Measurements from ENCODE around the gene TMEM225.
"Not testable (repeated sequence)": the region's sequence is repeated elsewhere in the genome, so short reads cannot be mapped to it uniquely, and the experiment has no call there.

The TMEM225 gene, protein sequence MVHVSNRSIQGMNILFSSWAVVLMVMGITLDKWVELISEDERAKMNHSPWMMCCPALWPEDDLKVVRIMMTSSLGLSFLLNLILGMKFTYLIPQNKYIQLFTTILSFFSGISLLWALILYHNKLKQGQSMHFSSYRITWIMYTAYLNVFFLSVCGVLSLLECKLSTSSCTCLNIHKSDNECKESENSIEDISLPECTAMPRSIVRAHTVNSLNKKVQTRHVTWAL

DNA sequence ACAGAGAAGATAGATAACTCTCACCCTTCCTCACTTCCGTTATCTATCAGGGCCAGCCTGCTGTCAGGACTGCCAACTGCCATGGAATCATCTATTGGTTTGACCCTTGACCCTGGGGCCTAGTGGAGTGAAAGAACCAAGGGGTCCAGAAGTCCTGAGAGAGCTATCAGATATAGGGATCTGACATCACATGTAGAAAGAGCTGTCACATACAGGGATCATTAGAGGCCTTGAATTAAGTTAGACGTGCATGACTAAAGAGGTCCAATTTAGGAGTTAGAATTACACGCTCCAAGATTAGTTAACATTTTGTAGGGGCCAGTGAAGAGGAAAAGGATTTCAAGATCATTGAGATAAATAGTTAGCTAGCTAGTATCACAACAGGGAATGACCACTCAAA is at the start of gene TMEM225:
Gene TMEM225 (minus strand): TSS at position 101 of the 400 bp plus-strand sequence. CDS start 245 bp downstream, outside the sequence.
- no peak for DNase-seq

DNA sequence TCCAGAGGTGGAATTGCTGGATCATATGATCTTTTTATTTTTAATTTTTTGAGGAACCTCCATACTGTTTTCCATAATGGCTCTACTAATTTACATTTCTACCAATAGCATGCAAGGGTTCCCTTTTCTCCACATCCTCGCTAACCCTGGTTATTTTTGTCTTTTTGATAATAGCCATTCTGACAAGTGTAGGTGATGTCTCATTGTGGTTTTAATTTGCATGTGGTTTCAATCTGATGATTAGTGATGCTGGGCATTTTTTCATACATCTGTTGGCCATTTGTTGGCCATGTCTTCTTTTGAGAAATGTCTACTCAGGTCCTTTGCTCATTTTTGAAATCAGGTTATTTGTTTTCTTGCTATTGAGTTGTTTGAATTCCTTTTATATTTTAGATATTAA is 38.6 kb upstream of the TMEM225 start:
- DNase-seq, result no peak

DNA sequence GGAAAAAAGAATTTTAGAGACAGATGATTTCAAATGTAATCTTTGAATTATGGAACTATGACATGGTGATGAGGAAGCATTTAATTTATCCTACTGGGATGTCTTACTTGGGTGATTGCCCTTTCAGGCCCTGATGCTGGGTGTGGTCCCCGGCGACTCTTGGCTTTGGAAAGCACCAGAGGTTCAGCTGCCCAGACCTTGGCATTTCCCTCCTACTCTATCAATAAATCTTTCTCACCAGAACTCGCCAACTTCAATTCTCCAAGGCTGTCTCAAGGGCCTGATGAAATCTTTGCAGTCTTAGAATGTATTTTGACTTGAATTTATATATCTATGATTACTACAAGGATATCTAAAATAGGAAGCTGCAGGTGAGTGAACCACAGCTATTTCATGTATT is 35.5 kb upstream of the TMEM225 start:
- no peak for DNase-seq

DNA sequence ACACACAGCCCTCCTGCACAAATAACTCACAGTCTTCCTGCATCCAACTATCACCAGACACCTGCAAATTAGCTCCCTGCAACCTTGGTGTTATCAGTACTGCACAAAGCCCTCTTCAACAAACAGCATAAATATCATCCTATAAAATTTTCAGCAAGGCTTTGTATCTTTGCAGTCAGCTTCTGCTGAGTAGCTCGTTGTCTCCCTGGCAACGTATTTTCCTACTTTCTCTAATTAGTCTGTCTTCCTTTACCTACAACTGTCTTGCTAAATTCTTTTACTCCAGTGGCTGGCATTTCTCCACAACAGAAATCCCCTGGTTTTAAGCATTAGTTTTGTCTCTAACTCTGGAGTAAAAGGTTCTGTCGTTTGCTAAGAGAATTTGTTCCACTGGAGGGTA is 20.4 kb upstream of the TMEM225 start:
- no peak for DNase-seq

DNA sequence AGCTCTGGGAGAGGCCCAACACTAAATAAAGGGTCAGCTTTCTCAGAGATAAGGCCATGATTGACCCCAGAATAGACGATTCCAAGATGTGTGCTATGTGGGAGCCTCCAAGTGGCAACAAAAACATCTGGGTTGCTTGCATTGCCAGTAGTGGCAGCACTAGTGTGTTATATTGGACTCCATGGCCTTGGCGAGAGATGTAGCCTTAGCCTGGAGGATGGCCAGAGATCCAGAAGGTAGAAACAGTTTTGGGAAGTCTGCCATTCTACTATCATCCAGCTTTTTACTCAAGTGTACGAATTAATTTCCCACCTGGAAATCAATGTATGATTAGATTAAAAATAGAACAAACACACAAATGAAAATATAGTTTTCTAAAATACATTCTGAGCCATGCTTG is 19.5 kb upstream of the TMEM225 start:
- DNase-seq, result no peak

DNA sequence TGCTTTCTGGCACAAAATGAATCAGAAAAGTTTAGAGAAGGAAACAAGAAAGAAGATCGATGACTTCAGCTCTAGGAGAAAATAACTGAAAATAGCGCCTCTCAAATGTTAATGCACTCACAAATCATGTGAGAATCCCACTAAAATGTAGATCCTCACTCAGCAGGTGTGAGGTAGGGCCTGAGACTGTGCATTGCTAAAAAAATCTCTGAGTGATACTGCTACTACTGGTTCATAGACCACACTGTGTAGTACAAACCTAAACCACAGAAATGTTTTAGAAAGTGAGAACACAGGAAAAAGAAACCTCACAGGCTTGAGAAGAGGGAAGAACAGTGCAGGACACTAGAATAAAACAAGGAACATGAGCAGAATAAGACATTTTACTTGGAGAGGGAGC is 18.5 kb upstream of the TMEM225 start:
- DNase-seq, result no peak

DNA sequence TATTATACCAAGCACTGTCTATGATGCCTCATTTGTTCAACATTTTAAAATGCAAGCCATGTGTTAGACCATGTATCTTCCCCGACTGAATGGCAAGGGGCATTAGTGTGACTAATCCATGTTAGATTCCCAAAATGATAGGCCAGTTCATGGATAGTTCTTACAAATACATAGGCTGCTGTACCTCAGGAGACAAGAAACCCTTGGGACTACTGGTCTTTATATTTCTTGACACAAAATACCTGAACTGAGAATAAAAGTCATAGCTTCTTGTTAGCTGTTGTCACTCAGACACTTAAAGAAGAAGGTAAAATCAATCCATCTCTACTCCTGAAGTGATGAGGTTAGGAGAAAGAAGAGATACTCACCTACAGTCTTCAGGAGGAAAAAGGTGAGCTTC is 16.4 kb upstream of the TMEM225 start, which contains the start of gene OR8D4:
Gene OR8D4 (plus strand): TSS at position 301 of the 400 bp plus-strand sequence. CDS start 4,265 bp downstream, outside the sequence.
- no peak for DNase-seq

DNA sequence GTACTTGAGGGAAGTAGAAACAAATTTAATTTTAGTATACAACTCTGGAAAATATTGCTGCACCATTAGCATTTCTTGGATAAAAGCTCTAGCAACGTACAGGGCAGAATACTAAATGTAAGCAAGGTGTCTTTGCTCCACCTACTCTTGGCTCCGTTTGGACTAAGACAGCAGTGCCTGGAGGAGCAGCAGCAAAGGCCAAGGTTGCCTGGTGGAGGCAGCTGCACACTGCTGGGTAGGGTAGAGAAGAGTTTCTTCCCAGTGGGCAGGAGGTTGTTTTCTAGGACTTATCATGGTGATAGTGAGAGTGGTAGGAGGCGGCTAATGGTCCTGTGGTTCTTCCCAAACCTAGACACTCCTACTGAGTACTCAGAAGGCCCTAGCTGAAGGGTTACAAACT is 14.3 kb upstream of the TMEM225 start:
- no peak for DNase-seq

DNA sequence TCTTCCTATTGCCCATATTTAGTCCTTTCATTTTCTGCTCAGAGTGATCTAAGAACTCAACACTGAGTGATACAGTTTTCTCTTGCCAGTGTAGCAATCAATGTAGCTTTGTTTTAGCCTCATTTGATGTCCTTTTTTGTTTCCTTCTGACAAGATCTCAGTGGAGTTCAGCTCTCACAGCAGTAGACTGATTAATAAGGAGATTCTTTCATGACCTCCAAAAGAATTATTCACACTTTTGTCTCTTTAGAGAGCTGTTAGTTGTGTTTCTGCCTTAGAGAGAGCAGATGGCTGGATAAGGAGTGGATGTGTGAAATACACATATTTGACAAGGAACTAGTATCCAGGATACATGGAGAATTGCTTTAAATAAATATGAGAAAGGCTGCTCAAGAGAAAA is 6.6 kb upstream of the TMEM225 start:
- no peak for DNase-seq

DNA sequence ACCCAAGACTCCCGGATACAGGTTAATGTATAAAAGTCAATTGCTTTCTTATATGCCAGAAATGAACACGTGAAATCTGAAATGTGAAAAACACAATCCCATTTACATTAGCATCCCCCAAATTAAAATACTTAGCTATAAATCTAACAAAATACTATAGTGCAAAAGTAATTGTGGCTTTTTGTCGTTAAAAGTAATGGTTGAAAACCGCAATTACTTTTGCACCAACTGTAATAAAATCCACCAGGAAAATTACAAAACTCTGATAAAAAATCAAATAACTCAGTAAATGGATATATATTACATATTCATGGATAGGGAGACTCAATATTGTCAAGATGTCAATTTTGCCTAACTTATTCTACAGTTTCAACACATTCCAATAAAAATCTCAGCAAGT is 4.6 kb downstream of the TMEM225 start:
- no peak for DNase-seq

DNA sequence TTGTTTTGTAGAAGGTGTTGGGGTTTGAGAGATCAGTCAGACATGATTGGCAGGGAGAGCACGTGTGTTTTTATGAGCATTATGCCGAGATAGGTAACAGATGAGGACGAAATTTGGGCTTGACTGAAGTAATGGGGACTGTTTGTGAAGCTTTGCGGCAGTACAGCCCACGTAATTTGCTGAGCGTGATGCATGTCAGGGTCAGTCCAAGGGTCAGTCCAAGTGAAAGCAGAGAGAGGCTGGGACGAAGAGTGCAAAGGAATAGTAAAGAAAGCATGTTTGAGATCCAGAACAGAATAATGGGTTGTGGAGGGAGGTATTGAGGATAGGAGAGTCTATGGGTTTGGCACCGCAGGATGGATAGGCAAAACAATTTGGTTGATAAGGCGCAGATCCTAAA is 17.7 kb downstream of the TMEM225 start:
- DNase-seq, result not testable (repeated sequence)

DNA sequence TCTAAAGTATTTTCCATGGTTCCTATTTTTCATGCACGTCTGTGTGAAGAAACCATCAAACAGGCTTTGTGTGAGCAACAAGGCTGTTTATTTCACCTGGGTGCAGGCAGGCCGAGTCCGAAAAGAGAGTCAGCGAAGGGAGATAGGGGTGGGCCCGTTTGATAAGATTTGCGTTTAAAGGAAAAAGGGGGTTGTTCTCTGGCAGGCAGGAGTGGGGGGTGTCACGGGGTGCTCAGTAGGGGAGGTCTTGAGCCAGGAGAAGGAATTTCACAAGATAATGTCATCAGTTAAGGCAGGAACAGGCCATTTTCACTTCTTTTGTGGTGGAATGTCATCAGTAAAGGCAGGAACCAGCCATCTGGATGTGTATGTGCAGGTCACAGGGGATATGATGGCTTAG is 20.2 kb downstream of the TMEM225 start:
- not testable (repeated sequence) for DNase-seq

DNA sequence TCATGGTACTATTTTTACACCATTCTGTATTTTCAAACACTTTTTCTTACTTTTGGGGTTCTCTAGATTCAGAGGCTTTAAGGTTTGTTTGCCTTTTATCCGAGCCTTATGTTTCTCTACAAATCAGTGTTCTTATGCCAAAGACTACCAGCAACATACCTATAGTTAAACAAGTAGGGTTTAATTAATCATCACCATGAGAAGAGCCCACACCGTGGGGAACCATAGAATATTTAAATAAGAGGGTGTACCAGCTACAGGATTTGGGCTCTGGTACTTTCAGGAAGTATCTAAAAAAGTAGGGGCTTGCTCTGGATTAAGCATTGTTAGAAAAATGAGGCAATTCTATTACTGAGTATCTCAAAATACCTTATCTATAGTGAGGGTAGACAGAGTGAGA is 25.7 kb downstream of the TMEM225 start:
- no peak for DNase-seq

DNA sequence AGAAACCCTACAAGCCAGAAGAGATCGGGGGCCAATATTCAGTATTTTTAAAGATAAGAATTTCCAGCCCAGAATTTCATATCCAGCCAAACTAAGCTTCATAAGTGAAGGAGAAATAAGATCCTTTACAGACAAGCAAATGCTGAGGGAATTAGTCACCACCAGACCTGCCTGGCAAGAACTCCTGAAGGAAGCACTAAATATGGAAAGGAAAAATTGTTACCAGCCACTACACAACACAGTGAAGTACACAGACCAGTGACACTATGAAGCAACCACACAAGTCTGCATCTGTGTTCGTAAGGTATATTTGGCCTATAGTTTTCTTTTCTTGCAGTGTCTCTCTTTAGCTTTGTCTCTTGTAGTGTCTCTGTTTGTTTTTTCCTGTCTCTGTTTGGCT is 29.0 kb downstream of the TMEM225 start:
- DNase-seq, result no peak

DNA sequence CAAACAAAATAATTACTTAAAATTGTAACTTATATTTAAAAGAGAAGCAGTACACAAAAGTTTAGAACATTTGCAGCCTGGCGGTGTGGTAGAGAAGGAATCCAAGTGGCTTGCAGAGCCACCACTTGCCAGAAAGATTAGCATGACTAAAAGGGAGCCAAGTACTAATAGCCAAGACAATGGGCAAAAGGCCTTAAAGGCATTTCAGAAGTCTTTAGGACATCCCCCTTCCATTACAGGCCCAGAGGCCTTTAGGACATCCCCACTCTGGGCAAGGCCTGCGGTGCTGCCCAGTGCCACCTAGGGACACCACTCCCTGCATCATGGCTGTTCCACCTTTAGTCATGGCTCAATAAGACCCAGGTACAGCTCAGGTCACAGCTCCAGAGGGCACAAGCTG is 32.4 kb downstream of the TMEM225 start:
- no peak for DNase-seq

DNA sequence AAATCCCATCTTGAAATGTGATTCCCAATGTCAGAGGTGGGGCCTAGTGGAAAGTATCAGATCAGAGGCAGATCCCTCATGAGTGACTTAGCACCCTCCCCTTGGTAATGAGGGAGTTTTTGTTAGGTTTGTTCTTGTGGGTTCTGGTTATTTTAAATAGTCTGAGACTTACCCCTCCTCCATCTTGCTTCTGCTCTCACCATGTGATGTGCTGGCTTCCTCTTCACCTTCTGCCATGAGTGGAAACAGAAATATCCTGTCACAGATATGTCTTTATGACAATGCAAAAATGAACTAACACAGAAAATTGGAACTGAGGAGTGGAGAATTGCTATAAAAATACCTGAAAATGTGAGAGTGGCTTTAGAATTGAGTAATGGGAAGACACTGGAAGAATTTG is 33.1 kb downstream of the TMEM225 start:
- no peak for DNase-seq

DNA sequence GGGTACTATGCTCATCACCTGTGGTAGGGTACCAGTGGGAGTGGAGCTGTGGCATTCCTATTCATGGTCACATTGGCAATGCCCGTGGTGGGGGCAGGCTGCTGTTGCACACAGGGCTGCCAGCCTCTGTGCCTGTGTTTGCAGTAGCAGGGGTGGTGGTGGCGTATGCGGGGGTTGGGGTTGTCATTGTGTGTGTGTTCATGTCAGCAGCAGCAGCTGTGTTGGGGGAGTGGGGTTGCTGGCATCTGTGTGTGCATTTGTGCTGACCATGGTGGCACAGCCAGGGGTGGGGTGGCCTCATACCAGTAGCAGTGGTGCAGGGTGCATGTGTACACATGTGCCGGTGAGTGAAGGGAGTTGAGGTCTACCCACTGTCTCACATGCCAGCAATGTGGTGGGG is 34.4 kb downstream of the TMEM225 start:
- DNase-seq, result no peak

DNA sequence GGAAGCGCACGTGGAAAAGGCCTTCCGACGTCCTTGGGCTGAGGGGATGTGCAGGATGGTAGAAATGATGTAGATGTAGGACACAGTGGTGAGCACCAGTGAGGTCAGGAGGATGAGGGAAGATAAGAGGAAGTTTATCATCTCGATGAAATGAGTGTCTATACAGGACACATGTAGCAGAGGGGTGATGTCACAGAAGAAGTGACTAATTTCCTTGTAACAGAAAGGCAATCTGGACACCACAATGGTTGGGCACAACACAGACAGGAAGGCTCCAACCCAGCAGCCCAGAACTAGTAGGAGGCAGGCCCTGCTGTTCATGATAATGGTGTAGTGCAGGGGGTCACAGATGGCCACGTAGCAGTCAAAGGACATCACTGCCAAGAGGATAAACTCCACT is 44.3 kb downstream of the TMEM225 start:
- DNase-seq, result no peak

DNA sequence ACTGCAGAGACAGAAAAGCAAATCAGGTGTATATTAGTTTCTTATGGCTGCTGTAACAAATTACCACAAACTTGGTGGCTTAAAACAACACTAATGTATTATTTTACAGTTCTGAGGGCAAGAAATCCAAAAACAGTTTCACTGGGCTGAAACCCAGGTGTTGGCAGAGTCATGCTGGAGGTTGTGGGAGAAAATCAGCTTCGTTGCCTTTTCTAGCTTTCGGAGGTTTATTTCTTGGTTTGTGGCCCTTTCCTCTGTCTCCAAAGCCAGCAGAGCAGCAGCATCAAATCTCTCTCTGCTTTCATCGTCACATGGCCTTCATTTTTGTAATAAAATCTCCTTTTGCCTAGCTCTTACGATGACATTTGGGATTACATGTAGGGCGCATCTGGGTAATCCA is 46.3 kb downstream of the TMEM225 start:
- no peak for DNase-seq

DNA sequence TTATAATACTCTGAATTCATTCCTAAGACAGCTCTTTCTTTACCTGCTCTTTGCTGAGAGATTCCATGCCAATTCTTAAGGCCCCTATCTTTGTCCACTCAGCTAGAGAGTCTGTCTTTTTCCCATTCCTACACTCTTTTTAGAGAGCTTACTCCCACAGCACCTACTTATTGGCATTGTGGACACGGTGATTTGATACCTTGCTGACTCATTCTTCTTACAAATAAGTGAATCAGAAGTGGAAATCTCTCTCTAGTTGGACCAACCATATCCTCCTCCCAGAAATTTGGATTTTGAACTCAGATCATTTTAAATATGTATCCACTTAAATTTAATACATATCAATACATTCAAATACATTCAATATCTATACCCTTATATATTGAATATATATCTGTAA is 46.8 kb downstream of the TMEM225 start:
- no peak for DNase-seq

DNA sequence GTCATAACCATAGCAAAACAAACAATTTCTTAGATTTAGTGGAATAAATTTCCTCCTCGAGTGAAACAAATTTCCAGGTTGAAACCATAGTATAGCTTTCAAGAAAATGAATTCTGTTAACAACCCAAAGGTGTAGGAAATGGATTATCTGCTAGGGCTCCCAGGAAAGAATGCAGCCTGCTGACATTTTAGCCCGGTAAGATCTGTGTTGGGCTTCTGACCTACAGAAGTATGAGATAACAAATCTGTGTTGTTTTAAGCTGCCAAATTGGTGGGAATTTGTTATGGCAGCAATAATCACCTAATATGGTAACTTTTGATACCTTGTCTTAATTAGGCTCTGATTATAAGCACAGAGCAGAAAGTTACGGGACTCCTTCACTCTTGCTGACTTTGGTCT is 47.3 kb downstream of the TMEM225 start:
- DNase-seq, result no peak

DNA sequence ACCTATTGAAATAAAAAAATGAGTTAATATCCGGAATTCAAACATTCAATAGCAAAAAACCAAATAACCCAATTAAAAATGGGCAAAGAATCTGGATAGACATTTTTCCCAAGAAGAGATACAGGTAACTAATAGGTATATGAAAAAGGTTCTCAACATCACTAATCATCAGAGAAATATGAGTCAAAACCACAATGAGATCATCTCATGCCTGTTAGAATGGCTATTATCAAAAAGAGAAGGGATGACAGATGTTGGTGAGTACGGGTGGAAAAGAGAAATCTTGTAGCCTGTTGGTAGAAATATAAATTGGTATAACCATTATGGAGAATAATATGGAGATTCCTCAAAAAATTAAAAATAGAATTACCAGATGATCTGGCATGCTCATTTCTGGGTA is 52.4 kb downstream of the TMEM225 start:
- DNase-seq, result no peak

All from DMS79 treated with DMSO at 0.1 percent for 48 hours (cell line).